ENCODE results near the gene TECTA.
"Not testable (repeated sequence)": the region's sequence is repeated elsewhere in the genome, so short reads cannot be mapped to it uniquely, and the experiment has no call there.

- not testable (repeated sequence) for TF ChIP-seq CTCF (IDR thresholded peaks at IDR 0.05; ENCODE audit: low read depth, low read length, poor library complexity, severe bottlenecking); EZH2phosphoT487 (IDR thresholded peaks at IDR 0.05; ENCODE audit: borderline replicate concordance, low read length)
Measured at GRCh38 chr11:121237247-121237646, 136.2 kb downstream of the TECTA start.

Measured in DOHH2 (cell line).